D341Med (cell line): ENCODE data around the gene NPAS4.
"Not testable (repeated sequence)": the region's sequence is repeated elsewhere in the genome, so short reads cannot be mapped to it uniquely, and the experiment has no call there.

ENCODE experiments used
- DNase-seq: peaks from one replicate; pipeline ENCODE4 v3.0.0; 2012; ENCODE audit warnings: low spot score

NPAS4 gene

DNA sequence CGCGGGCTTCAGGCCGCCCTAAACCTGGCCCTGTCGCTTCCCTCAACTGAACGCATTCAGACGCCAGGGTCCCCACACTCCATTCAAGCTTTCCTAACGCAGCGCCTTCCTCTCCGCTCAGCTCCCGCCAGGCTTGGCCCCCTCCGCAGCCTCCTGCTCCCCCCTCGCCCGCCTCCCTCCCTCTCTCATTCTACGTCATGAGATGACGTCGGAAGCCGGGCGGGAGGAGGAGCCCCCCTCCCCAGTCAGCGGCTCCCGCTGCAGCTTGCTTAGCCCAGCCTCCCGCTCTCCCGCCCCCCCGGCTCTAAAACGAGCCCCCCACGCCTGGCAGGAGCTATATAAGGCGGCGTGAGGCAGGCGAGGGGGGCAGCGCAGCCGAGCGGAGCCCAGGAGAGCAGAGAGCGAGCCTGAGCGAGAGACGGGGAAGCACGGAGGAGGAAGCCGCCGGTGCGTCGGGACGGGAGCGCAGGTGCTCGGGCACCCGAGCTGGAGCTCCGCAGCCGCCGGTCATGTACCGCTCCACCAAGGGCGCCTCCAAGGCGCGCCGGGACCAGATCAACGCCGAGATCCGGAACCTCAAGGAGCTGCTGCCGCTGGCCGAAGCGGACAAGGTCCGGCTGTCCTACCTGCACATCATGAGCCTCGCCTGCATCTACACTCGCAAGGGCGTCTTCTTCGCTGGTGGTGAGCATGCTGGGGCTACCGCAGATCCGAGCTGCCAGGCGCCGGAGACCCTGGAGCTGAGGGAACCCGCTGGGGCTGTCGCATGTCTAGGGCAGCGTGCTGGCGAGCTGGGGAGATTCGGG, at the start of gene NPAS4:
Gene NPAS4 (plus strand): TSS at position 365 of the 806 bp plus-strand sequence. CDS start 145 bp downstream, at position 510.
- DNase-seq = peak; percentile 78

DNA sequence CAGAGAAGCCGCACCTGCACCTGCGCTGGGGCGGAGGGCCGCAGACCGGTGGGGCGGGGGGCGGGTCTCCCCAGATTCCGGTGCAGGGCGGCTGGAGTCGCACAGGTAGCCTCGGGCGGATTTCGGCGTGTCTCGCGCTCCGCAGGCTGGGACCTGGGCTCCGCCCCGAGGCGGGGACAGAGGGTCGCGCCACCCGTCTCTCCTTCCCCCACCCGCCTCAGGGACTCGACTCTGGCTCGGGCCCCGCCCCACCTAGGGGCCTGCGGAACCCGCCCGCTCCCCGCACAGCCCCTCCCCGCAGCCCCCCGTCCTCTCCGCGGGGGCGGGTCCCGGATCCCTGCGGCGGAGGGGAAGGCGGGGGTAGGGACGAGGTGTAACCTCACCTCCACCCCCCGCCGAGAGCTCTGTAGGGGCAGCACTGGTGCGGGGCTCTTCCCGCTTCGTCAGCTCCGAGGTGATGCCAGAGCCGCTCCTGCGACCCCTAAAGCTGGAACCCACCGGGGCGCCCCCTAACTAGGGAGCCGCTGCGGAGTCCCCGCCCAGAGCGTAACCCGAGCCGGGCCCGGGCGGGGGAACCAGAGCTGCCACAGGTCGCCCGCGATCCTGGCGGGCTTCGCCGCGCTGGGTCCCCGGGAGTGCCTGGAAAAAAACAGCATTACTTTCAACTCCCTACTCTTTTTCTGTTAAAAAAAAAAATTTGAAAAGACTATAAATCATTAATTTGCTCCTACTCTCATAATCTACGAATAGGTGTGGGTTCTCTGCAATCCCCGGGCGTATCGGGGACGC, 49.0 kb upstream of the NPAS4 start, which contains the start of gene SLC29A2:
Gene SLC29A2 (minus strand): TSS at position 134 of the 789 bp plus-strand sequence. CDS start 169 bp downstream, outside the sequence.
- peak; percentile 94 for DNase-seq

DNA sequence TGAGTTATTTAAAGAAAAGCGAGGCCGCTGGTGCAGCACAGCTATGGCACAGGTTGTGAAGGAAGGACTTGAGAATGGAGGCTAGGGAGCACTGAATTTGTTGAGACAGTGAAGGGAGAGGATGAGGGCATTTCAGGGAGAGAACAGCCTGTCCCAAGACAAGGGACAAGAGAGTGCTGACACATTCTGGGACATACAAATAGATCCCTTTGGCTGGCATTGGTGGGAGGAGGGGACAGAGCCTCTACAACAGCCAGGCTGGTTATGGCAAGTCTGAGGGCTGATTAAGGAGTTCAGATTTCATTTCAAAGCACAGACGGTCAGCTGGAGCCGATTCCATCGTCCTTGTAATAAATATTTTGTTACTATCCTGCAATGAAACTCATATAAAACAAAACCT, 47.6 kb upstream of the NPAS4 start:
- no peak for DNase-seq

DNA sequence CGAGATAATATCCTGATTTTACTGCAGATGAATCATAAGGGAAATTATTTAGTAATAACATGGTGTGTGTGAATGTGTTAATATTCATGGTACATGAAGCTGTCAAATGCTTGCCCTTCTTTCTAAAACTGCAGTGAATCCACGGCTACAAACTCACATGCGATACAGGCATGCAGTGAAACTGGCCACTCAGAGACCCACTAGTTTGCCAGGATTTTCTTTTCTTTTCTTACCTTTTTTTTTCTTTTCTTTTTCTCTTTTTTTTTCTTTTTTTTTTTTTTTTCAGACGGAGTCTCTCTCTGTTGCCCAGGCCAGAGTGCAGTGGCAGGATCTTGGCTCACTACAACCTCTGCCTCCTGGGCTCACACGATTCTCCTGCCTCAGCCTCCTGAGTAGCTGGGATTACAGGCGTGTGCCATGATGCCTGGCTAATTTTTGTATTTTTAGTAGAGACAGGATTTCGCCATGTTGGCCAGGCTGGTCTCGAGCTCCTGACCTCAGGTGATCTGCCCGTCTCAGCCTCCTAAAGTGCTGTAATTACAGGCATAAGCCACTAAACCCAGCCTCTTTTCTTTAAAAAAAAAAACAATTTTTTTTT, 47.0 kb upstream of the NPAS4 start:
- DNase-seq = not testable (repeated sequence)

DNA sequence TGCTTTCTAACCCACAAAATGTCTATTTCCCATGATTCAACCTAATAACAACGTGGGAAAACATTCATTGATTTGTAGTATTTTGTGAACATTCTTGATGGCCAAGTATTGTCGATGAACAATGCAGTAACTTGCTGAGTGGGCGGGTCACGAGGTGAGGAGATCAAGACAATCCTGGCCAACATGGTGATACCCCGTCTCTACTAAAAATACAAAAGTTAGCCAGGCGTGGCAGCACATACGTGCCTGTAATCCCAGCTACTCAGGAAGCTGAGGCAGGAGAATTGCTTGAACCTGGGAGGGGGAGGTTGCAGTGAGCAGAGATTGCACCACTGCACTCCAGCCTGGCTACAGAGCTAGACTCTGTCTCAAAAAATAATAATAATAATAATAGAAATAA, 40.6 kb upstream of the NPAS4 start:
- not testable (repeated sequence) for DNase-seq

DNA sequence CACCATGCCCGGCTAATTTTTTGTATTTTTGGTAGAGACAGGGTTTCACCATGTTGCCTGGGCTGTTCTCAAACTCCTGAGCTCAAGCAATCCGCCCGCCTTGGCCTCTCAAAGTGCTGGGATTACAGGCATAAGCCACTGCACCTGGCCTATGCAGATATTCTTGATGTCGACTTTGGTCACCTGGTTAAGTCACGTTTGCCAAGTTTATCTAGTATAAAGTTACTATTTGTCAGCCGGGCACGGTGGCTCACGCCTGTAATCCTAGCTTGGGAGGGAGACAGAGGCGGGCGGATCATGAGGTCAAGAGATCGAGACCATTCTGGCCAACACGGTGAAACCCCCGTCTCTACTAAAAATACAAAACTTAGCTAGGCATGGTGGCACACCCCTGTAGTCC, 36.5 kb upstream of the NPAS4 start:
- DNase-seq = not testable (repeated sequence)

DNA sequence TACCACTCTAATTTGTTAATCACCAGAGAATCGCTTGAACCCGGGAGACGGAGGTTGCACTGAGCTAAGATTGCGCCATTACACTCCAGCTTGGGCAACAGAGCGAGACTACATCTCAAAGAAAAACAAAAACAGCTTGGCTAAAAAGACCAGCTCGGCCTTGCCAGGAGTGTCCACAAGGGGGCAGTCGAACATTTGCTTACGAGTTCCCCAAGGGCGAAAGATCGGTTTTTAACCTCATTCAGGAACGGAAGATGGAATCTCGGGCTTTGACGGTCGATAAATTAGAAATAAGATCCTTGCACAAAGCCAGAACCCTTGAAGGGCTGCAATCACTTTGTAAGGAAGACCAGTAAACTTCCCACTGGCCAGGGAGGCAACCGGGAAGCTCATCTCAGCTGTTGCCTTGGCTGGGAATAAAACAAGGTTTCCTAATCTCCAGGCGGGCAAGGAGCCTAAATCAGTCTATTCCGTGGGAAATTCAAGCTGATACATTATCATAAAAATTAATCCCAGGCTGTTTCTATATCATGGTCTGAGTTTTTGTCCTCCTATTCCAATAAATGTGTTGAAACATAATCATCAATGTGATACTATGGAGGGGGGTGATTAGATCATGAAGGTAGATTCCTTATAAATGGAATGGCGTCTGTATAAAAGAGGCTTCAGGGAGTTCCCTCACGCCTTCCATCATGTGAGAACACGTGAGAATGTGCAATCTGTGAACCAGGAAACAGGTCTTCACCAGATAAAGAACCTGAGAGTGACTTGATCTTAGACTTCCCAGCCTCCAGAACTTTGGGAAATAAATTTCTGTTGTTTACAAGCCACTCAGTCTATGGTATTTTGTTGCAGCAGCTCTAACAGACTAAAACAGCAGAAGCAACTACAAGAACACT, 34.4 kb upstream of the NPAS4 start:
- DNase-seq = peak; percentile 72

DNA sequence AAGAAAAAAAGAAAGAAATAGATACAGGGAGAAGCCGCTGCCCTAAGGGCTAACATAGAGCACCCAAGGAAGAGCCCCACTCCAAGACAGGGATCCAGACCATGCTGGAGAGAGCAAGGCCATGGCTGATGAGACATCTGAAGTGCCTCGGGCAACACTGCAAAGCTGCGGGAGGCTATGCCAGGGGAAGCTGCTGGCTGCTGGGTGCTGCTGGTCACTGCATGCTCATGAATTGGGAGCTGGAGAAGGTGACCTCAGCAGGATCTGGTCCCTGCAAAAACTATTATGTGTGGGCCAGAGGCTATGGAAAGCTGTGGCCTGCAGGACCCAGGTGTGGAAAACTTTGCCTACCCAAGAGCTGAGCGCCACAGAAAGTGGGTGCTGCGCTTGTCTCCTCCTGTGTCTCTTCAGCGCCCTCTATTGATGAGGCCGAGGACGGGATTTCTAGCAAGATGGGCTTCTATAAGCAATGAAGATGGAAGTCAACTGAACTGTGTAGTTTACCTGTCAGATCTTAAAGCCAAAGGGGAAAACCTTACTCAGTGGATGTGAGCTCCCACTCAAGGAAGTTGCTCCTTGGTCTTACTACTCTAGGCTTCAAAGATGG, 32.0 kb upstream of the NPAS4 start:
- DNase-seq = peak; percentile 74

DNA sequence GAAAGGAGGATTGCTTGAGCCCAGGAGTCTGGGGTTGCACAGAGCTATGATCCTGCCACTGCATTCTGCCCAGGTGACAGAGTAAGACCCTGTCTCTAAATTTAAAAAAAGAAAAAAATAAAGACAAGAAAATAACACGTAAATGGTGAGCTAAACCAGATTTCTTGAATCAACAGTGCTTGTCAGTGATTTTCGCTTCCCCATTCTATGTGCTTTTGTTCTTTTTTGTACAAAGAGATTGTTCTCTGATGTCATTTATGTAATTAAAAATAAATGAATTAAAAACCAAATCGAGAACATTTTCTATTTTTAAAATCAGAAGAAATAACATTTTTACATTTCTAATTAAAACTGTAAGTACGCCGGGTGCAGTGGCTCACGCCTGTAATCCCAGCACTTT, 29.5 kb upstream of the NPAS4 start:
- DNase-seq = no peak

DNA sequence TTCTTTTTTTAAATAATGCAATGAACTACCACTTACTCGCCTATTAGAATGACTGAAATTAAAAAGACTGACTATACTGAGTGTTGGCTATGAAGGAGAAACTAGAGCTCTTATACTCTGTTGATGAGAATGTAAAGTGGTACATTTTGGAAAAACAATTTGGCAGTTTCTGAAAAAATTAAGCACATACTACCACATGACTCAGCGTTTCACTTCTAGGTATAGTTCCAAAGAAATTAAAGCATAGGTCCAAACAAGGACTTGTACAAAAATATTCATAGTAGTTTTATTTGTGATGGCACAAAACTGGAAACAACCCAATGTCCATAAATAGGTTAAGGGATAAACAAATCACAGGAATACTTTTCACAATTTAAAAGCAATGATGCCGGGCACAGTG, 26.9 kb upstream of the NPAS4 start:
- DNase-seq = no peak

DNA sequence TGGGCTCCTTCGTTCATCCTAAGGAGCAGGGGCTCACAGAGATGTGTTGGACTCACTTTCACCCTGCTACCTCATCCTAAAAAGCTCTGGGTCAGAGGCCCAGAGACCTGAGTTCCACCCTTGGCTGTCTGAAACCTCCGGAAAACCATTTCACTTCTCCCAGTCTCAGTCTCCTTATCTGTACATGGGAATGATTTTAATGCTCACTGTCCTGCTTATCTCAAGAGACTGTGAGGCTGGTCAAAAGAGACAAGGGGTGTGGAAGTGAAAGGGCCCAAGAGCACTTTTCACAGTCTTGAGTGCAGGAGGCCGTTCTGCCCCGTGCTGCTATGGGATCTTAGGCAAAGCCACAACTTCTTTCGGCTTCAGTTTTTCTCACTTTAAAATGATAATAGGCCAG, 13.2 kb upstream of the NPAS4 start:
- no peak for DNase-seq

DNA sequence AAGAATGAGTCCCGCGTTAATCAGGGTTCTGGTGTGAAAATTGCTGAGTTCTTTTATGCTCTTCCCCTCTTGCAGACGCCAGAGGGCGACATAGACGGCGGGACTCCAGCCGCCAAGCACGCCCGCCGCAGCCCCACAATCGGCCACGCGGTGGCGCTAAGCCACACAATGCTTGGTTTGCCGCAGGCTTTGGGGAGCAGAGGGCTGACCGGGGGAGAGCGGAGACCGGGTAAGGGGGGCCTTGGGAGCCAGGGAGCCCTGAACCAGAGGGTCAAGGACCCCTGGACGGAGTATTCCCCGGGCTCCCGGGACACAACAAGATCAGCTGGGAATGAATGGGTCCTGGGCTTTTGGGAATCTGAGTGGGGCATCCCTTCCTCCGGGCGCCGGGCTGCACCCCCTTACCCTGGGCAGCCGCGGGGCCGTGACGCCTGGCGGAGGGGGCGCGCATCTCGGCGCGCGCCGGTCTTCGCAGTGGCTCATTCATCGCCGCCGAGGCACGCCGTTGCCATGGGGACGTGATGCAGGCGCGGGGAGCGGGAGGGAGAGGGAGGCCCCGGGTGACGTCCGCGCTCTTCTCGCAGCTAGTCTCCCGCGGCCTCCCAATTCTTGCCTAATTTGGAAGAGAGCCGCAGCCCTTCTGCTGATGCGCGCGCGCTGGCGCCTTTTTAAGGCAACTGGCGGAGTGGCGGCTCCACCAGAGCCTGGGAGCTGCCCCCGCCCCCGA, 12.2 kb upstream of the NPAS4 start:
- peak; percentile 93 for DNase-seq

DNA sequence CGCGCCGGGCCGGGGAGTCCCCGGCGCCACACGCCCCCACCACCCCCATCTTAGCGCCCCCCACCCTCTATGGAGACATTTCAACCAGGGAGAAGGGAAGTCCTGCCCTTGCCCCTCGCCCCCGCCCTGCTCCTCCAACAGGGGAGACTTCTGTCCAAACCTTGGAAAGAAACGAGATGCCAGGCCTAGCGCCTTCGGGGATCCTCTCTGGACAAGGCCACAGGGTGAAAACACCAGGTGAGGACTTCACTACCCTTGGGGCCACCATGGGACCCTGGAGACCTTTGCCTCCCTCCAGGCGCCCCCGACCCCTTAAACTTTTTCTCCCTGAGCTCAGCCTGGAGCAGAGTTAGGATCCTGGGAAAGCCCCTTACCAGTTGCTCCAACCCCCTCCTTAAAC, 11.6 kb upstream of the NPAS4 start:
- DNase-seq = no peak

DNA sequence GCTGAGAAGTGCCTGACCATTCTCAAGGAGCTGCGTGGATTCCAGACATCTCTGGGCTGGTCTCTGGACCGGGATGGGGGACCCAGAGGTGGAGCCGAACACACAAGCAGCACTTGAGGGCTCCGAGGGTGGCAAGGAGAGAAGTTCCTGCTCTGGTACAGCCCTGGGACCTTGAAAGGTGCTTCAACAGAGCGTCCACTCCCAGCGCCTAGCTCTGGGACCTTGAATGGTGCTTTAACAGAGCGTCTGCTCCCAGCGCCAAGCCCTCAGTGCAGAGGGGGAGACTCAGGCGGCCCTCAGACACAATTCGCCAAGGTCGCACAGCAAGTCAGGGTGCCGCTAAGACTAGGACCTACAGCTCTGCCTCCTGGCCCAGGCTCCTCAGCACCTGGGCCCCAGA, 10.6 kb upstream of the NPAS4 start:
- no peak for DNase-seq

DNA sequence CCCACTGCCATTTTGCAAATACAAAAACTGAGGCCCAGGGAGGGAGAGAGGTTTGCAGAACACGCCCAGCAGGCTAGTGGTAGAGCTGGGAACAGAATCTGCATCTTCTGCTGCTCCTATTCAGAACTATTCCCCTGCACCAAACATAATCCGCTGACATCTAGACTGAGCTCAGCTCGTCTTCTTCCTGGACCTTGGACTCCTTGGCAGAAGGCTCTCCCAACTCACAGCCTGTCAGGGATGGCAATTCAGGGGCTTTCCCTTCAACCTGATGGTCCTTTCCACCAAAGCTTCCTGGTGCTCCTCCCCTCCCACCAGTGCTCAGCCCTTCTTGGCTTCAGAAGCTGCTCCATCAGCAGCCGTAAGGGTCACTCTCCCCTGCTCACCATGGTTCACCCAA, 9.5 kb upstream of the NPAS4 start:
- no peak for DNase-seq

DNA sequence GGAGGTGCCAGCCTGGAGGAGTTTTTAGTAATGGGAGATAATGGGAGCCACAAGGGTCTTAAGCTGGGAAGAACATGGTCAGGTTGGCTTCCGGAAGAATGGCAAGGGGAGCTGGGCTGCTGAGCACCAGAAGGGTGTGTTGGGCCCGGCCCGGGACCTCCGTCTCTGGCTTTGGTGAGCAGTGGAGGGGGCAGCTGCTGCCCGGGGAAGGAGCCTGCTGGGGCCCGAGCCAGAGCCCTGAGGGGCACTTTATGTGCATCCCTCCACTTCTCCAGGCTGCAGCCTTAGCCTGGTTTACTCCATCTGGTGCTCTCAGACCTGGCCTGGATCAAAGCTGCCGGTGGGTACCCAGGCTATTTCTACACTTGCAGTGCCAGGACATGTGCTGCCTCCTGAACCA, 8.7 kb upstream of the NPAS4 start:
- no peak for DNase-seq

DNA sequence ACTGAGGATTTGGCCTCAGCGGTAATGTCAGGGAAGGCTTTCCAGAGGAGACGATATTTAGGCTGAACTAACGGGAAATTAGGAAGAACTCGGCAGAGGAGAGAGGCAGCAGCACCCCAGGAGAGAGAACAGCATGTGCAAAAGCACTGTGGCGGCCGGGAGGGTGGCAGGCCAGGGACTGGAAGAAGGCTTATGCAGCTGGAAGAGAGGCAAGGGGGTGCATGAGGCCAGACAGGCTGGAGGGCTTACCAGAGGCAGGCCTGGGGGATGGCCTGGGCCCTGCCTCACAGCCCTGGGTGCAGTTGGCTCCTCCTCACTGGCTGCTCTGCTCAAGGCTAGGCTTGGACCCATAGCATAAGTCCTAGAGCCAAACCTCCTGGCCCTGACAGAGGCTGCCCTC, 7.7 kb upstream of the NPAS4 start:
- no peak for DNase-seq

DNA sequence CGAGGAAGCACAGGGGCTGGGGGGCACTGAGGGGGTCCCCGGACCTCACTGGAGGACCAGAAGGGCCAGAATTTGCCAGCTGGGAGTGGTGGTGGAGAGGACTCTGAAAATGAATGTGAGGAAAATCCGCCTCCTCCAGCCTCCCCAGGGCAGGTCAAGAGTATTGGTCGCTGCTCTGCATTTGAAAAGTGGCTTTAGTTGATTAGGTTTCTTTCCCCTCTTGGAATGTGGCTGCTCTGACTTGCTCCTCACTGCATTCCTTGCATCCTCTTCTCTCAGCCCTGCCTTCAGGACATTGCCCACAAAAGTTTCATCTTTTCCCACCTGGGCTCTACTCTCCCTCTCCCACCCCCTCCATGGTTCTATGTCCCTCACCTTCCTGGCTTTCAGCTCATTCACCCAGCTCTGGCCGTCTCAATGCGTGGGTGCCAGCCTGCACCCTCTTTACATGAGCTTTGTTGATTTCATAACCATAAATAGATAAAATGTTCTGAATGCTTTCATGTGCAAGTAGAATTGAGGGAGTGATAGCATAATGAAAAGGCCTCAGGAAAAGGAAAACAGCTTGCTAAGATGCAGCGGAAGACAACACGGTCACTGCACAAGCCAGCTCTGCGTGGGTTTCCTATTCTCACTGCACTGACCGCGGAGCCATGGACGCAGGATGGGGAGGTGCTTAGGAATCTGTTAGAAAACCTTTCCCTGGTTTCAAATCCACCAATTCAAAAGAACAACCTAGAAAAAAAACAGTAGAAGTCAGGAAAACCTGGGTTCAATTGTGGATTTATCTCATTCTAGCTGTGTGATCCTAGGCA, 6.5 kb upstream of the NPAS4 start:
- no peak for DNase-seq

DNA sequence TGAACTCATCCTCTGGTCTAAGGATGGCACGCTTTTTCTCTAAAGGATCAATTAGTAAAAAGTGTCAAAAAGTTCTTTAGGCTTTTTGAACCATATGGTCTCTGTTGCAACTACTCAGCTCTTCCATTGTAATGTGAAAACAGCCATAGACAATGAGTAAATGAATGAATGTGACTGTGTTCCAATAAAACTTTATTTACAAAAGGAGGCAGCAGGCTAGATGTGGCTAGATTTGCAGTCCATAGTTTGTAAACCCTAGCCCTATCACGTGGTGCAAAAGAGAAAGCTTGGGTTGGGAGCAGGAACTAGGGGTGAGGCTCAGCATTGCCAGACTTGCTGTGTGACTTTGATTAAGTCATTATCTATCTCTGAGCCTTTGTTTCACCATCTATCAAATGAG, 5.4 kb upstream of the NPAS4 start:
- DNase-seq = no peak

DNA sequence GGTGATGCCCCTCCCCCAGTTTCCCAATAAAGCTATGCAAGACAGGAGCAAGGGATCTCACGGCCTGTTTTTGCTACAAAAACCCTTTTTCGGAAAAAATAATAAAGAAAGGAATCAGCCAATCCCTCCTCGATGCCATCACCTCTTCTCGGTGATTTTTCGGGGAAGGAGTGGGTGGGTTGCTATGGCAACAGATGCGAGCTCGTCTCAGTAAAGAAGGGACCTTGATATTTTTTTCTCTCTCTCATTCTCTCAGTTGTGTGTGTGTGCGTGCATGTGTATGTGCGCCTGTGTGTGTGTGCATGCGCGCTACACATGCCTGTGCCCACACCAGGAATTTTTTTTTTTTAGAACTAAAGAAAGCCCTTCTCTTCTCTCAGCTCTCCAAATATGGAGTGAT, 3.8 kb upstream of the NPAS4 start:
- no peak for DNase-seq
